Spleen (tissue), 11 donors: ENCODE data around the gene IL17REL. TPM values are rescaled to one million over a fixed set of nuclear protein-coding genes. Genes with fewer than 3 reads are reported as not detected.
A peak's percentile ranks its signal among the peaks of the same experiment; 100 is the strongest.

Experiments
- DNase-seq: peaks from one replicate; pipeline ENCODE4 v3.0.0-alpha.2; 2020
- H3K27ac ChIP-seq, 8 donors: fragments of 200-600 bp; sonication (generic) in 7 of 8; 1 replicate in 4 of 8; 2 replicates in 4 of 8; pipeline versions ENCODE4 v1.5.0 to v1.8.0; 2016 to 2021; ENCODE audit warnings: inconsistent platforms in 4 of 8, mild to moderate bottlenecking in 4 of 8, moderate library complexity in 1 of 8
- H3K27me3 ChIP-seq, 7 donors: fragments of 200-600 bp; sonication (generic) in 6 of 7; replicated peaks in 1 of 7; 1 replicate in 4 of 7; 2 replicates in 3 of 7; pipeline versions ENCODE4 v1.5.0 to v1.8.0; 2016 to 2021; ENCODE audit warnings: inconsistent platforms in 3 of 7, mild to moderate bottlenecking in 1 of 7
- H3K36me3 ChIP-seq, 6 donors: fragments of 200-600 bp; sonication (generic) in 5 of 6; 1 replicate in 4 of 6; 2 replicates in 2 of 6; pipeline versions ENCODE4 v1.5.0 to v1.8.0; 2016 to 2021; ENCODE audit warnings: inconsistent platforms in 2 of 6
- H3K4me1 ChIP-seq, 6 donors: fragments of 200-600 bp; sonication (generic) in 5 of 6; 1 replicate in 3 of 6; 2 replicates in 3 of 6; pipeline versions ENCODE4 v1.5.0 to v1.8.0; 2016 to 2021; ENCODE audit warnings: inconsistent platforms in 3 of 6
- H3K4me3 ChIP-seq, 8 donors: fragments of 200-600 bp; sonication (generic) in 7 of 8; 1 replicate in 4 of 8; 2 replicates in 4 of 8; pipeline versions ENCODE4 v1.5.0 to v1.8.0; 2016 to 2021; ENCODE audit warnings: inconsistent platforms in 4 of 8, mild to moderate bottlenecking in 4 of 8, moderate library complexity in 2 of 8
- H3K9me3 ChIP-seq, 8 donors: fragments of 200-600 bp; sonication (generic) in 7 of 8; 1 replicate in 4 of 8; 2 replicates in 4 of 8; pipeline versions ENCODE4 v1.5.0 to v1.8.0; 2016 to 2021; ENCODE audit warnings: inconsistent platforms in 4 of 8
- CTCF ChIP-seq, 11 experiments: fragments of 200-600 bp in 7 of 11; fragments of 450-650 bp in 4 of 11; sonication (generic) in 4 of 11; IDR thresholded peaks in 8 of 11; conservative IDR thresholded peaks in 3 of 11; 1 replicate in 7 of 11; 2 replicates in 4 of 11; pipeline versions ENCODE4 v1.4.0 to v1.8.0; 2016 to 2021; ENCODE audit warnings: antibody characterized with exemption in 11 of 11, inconsistent platforms in 4 of 11, mild to moderate bottlenecking in 1 of 11
- POLR2A ChIP-seq, 3 donors: fragments of 450-650 bp; IDR thresholded peaks; one replicate each; pipeline ENCODE4 v1.5.1; 2017; ENCODE audit warnings: antibody characterized with exemption in 3 of 3, mild to moderate bottlenecking in 1 of 3
- POLR2AphosphoS5 ChIP-seq, 3 donors: sonication (generic); formaldehyde crosslinking; IDR thresholded peaks; one replicate each; pipeline ENCODE4 v1.5.1; 2017; ENCODE audit warnings: antibody characterized with exemption in 3 of 3
- WGBS, 5 donors: extraction: QIAGEN DNeasy Blood & Tissue Kit in 3 of 5; methylation state at CpG; one replicate each; pipeline versions ENCODE4 v1.1.5 to v1.1.7; 2013 to 2018; 5-methylcytosine and 5-hydroxymethylcytosine counted together
- intact Hi-C: fragments of 100-400 bp; cut with DNase I; formaldehyde crosslinking; loops from one replicate; pipeline ENCODE4 v1.15.0; 2023; ENCODE audit warnings: low total_unique reads
- polyA plus RNA-seq, 3 donors: library from polyadenylated mRNA; stranded (reverse); fragments of 200-250 nt; gene quantifications; one replicate each; pipeline ENCODE4 v1.2.1, GENCODE V29; 2013
- total RNA-seq, 7 donors: library from RNA; depleted of rRNA in 3 of 7; stranded (reverse); fragments of >200 nt in 3 of 7; fragmentation: NEBNext Ultra II Directional in 4 of 7; extraction: Animal tissue kit (Norgen Biotek cat#: 25700) in 4 of 7; gene quantifications; one replicate each; pipeline versions ENCODE4 v1.1.0 to v1.2.1, GENCODE V29; 2016 to 2021
- donor health status: healthy with polysubstance abuse.
- donor health status: DM: no; HTN: no; CAD: no; lungs with moderate emphysema.
- donor health status: DM: no; HTN: no; CAD: no.
- donor health status: Bipolar disorder and iron deficiency.
- donor health status: healthy.
- donor health status: DM: no; HTN: no; CAD: no.
- donor health status: DM: yes; HTN: yes; CAD: no.

IL17REL gene
- total and polyA plus RNA-seq, 10 donors, result 0.21 to 1.9 (median 0.83) TPM

- Histone ChIP-seq H3K27ac (peak overlapping the region in 1 of 8 donors; percentile 30), H3K4me3 (no peak overlapping the region), H3K9me3 (no peaks in the 10 kb centered on the region), H3K4me1 (peaks cover 0 to 40% (median 21%) of the 10 kb centered on the region in 6 donors), H3K27me3 (peaks cover 3 to 83% (median 31%) of the 10 kb centered on the region in 7 donors), H3K36me3 (no peaks in the 10 kb centered on the region)
- intact Hi-C loops, result no loop called here
- 74 to 84% (median 79%) methylated on average over 19 to 28 of the region's 28 CpGs for WGBS, 5 donors
- no peak for DNase-seq
- TF ChIP-seq CTCF (IDR thresholded peaks at IDR 0.05 in 8 of 11, conservative IDR thresholded peaks at IDR 0.05 in 3 of 11) (no peak), POLR2AphosphoS5 (IDR thresholded peaks at IDR 0.05) (no peak), POLR2A (IDR thresholded peaks at IDR 0.05) (no peak)
Observed at GRCh38 chr22:50060441-50061140, 48.0 kb upstream of the IL17REL start.

DNA sequence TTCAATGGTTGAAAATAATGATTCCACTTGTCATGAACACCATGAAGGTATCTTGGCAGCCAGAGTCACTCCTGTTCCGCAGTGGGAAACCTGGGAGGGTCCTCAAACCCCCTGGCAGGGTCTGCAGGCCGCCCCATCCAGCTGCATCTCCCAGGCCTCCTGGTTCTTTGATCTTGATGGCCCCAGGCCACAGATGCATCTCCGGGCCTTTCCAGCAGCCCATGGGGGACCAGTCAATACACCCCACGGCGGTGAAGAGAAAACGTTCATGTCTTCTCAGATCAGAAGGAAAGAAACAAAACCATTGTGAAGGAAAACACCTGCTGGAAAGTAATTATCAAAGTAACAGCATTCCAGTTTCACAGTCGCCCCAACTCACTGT lies 47.3 kb upstream of the IL17REL start:
- DNase-seq, result no peak
- Histone ChIP-seq H3K36me3 (no peaks in the 10 kb centered on the region), H3K27ac (no peak overlapping the region), H3K4me1 (peaks cover 0 to 40% (median 21%) of the 10 kb centered on the region in 6 donors), H3K27me3 (peaks cover 3 to 90% (median 31%) of the 10 kb centered on the region in 7 donors), H3K4me3 (no peak overlapping the region), H3K9me3 (no peaks in the 10 kb centered on the region)
- TF ChIP-seq POLR2AphosphoS5 (IDR thresholded peaks at IDR 0.05) (no peak), POLR2A (IDR thresholded peaks at IDR 0.05) (no peak), CTCF (IDR thresholded peaks at IDR 0.05 in 8 of 11, conservative IDR thresholded peaks at IDR 0.05 in 3 of 11) (no peak)
- 82 to 95% (median 85%) methylated on average over 7 of the region's 7 CpGs for WGBS, 5 donors
- intact Hi-C loops, result no loop called here

GRCh38 chr22:50058906-50059880 lies 46.6 kb upstream of the IL17REL start:
- peaks cover 3 to 91% (median 31%) of the 10 kb centered on the region in 7 donors for H3K27me3 ChIP-seq
- H3K4me3 ChIP-seq, result peak overlapping the region in 1 of 8 donors; percentile 51
- intact Hi-C loops, result no loop called here
- 16 to 41% (median 31%) methylated on average over 29 to 31 of the region's 31 CpGs for WGBS, 5 donors
- H3K36me3 ChIP-seq, result no peaks in the 10 kb centered on the region
- TF ChIP-seq CTCF (IDR thresholded peaks at IDR 0.05 in 8 of 11, conservative IDR thresholded peaks at IDR 0.05 in 3 of 11) (peak in 1 of 11 experiments; percentile 9), POLR2A (IDR thresholded peaks at IDR 0.05) (no peak), POLR2AphosphoS5 (IDR thresholded peaks at IDR 0.05) (no peak)
- DNase-seq, result no peak
- H3K4me1 ChIP-seq, result peaks cover 0 to 40% (median 21%) of the 10 kb centered on the region in 6 donors
- H3K9me3 ChIP-seq, result peaks cover 0 to 3% (median 0%) of the 10 kb centered on the region in 8 donors
- H3K27ac ChIP-seq, result no peak overlapping the region
